DND-41 (cell line): ENCODE data around the gene CLECL1.

Experiments
- EZH2 ChIP-seq: IDR thresholded peaks from 3 replicates; pipeline ENCODE4 v1.6.1; 2012; ENCODE audit warnings: borderline replicate concordance, low read depth, mild to moderate bottlenecking, moderate library complexity, low read length, inconsistent platforms; ENCODE audit not compliant: severe bottlenecking
- TF ChIP-seq, protein P1 (sequence below): IDR thresholded peaks from 2 replicates; pipeline ENCODE4 v1.5.1; 2012; ENCODE audit warnings: borderline replicate concordance, low read length, moderate library complexity, mild to moderate bottlenecking; ENCODE audit not compliant: poor library complexity, severe bottlenecking; ENCODE audit errors: extremely low read depth

DNA sequence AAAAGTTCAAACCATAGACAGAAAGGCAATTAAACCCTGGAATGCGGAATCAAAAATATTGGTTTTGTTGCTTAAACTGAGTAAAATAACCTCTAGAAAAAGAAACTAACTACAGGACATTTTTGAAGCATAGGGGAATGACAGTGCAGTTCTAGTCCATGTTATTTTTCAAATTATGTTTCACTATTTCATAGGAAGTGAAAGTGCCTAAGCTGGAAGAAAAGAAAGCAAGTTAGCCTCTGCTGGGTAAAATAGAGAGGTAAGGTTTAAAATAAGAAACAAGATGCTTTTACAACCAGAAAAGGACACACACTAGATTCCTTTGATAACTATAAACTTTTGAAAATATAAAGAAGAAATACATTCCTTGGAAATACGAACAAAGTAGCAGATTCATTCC lies 1.1 kb downstream of the CLECL1 start:
- no peak for TF ChIP-seq EZH2
- TF ChIP-seq, protein P1, sequence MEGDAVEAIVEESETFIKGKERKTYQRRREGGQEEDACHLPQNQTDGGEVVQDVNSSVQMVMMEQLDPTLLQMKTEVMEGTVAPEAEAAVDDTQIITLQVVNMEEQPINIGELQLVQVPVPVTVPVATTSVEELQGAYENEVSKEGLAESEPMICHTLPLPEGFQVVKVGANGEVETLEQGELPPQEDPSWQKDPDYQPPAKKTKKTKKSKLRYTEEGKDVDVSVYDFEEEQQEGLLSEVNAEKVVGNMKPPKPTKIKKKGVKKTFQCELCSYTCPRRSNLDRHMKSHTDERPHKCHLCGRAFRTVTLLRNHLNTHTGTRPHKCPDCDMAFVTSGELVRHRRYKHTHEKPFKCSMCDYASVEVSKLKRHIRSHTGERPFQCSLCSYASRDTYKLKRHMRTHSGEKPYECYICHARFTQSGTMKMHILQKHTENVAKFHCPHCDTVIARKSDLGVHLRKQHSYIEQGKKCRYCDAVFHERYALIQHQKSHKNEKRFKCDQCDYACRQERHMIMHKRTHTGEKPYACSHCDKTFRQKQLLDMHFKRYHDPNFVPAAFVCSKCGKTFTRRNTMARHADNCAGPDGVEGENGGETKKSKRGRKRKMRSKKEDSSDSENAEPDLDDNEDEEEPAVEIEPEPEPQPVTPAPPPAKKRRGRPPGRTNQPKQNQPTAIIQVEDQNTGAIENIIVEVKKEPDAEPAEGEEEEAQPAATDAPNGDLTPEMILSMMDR: no peak
